GM21515 (cell line): Measurements from ENCODE around the gene PCDHB10.

Source experiments
- ATAC-seq: cut with Tn5 transposase; IDR thresholded peaks from one replicate; pipeline ENCODE4 v1.9.1; 2021; ENCODE audit not compliant: unreplicated experiment

PCDHB10 gene

DNA sequence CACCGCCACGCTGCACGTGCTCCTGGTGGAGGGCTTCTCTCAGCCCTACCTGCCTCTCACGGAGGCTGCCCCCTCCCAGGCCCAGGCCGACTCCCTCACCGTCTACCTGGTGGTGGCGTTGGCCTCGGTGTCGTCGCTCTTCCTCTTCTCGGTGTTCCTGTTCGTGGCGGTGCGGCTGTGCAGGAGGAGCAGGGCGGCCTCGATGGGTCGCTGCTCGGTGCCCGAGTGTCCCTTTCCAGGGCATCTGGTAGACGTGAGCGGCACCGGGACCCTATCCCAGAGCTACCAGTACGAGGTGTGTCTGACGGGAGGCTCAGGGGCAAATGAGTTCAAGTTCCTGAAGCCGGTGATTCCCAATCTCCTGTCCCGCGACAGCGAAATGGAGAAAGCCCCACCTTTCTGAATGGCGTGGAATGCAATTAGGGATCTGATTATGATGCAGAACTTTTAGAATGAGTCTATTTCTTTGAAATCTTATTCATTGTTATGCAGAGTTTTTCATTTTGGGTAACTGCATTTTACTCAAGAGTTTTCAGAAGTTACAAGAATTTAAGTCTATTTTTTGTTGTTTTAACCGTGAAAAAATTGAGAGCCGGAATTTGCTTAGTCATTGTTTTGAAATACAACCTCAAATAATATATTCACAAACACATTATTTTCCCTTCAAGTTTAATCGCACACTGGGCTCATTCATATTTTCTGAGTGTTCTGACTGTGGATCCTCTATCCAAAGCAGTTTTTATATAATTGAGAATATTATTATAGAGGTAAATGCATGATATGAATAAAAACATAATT is 44.6 kb downstream of the PCDHB10 start:
- no peak for ATAC-seq

DNA sequence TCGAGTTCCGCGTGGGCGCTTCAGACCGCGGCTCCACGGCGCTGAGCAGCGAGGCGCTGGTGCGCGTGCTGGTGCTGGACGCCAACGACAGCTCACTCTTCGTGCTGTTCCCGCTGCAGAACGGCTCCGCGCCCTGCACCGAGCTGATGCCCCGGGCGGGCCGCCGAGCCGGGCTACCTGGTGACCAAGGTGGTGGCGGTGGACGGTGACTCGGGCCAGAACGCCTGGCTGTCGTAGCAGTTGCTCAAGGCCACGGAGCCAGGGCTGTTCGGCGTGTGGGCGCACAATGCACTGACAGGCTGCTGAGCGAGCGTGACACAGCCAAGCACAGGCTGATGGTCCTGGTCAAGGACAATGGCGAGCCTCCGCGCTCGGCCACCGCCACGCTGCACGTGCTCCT is 49.3 kb downstream of the PCDHB10 start:
- ATAC-seq, result no peak
